ENCODE measurements around the gene PUSL1.

The PUSL1 gene

DNA sequence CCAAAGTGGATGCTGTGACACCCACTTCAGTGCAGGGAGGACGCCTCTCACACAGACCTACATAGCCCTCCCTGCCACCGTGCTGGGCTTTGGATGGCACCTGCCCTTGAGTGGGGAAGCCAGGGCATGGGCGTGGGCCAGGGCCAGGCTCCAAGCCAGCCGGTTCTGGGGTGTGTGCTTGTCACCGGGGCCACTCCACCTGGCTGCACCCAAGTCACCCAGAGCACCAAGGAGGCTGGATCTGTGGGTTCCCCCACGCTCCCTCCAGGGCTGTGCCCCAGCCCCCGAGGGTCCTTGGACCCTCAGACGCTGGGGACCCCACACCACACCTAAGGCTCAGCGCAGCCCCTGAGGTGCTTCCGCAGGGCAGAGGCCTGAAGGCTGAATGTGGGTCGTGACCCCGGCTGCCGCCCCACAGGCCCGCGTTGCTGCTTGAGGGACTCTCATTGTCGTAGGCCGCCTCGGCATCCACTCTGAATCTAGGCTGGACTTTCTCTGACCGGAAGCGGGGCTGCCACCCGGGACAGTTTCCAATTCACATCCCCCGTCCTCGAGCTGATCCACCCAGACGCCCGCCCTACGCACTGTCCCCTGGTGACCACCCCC is 48.5 kb downstream of the PUSL1 start:
- no peak for DNase-seq

DNA sequence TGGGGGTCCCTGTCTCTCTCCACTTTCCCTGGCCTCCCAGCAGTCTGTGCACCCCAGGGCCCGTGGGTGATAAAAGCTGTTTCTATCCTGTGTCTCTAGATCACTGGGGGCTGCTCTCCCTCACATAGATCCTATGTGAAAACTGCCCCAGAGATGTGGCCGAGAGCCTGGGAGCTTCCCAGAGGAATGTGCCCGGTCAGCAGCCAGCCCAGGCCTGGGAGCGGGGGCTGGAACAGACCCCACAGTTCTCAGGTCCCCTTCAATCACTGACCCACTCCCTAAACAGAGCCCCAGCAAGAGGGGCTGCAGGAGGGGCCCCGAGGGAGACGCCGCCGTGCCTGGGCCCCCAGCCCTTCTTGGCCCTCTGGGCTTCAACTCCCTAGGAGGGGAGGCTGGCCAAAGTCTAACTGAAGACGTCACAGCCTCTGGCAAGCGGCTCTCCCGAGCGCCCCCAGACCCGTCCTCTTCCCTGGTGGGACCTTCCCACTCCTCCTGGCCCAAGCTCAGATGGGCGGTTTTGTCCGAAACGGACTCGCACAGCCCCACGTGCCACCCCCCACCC is 49.6 kb downstream of the PUSL1 start:
- no peak for DNase-seq

- no peak for DNase-seq
Measured at GRCh38 chr1:1358433-1359271, 50.3 kb downstream of the PUSL1 start, which contains the start of gene MXRA8. TSS of gene MXRA8 (minus strand) at chr1:1358555. CDS start at chr1:1358504, 51 bp downstream.

DNA sequence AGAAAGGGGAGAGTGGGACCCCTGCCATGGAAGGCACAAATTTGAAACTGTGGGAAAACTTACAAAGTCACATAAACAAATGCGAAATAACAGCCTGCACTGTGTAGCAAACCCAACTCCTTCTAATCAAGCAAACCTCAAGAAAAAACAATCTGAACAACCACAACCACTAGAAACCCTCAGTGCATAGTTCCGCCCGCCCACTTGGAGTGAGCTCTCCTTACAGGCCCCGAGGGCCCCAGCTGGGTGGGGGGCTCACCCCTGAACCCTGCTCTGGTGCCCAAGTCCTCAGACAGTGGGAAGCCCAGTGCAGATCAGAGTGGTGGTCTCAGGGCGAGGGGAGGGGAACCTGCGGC is 50.9 kb downstream of the PUSL1 start:
- DNase-seq: no peak

DNA sequence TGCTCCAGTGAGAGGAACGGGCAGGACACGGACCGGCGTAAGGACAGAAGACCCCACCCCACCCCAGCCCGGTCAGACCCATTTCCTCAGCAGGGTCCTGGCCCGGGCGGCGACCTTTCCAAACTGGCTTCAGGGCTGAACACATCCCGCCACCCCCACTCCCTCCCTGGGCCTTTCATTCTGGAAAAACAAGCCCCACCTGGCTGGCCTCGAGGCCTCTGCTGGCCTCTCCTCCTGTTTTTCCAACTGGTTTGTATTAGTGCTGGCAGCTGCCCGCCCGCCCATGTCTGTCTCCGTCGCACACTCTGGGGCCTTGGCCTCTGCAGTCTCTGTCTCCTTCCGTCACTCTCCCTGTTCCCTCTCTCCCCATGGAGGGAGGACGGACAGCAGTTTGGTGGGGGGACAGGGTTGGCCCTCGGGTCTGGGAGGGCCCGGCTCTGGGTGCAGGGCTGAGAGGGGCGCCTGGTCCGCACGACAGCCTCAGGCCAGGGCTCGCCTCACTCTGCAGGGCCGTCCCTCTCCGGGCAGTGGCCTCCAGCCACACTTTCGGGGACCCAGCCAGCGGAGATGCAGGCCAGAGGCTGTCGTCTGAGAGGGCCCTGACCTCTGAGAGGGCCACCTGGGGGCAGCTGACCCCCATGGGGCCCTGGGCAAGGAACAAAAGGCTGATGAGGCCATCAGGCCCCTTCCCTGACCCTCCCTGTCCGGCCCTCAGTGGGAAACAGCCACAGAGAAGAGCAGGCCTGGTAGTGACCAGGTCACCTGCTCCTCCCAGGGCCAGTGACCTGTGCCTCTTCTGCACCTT is 51.5 kb downstream of the PUSL1 start:
- no peak for DNase-seq

DNA sequence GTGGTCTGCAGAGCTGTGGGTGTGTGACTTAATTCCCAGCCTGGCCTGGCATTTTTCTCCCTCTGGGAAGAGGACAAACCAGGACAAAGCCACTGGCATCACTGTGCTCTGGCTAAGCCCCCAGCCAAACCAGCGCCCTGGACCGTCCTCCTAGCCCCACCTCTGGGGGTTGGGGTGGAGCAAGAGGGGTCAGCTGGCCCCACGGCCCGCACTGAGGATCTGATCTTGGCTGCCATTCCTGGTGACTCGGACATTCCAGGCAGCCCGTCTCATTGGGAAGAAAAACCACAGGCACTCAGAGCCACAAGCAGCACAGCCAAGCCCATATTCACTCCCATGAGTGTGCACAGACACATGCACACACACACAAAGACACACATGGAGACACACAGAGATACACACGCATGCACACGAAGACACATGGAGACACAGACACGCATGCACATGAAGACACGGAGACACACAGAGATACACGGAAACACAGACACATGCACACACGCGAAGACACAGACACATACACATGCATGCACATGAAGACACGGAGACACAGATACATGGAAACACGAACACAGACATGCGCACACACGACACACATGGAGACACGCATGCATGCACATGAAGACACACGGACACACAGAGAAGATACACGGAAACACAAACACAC is 52.2 kb downstream of the PUSL1 start:
- DNase-seq: no peak
